Upper lobe of right lung (tissue), 1 donor: ENCODE results near the gene DOCK2. TPM values are rescaled to one million over a fixed set of nuclear protein-coding genes. Genes with fewer than 3 reads are reported as not detected.

Experiments used
- ATAC-seq: fragments of 200-7000 bp; cut with Tn5 transposase; one replicate; pipeline ENCODE4 v1.9.1; 2020; ENCODE audit warnings: mild to moderate bottlenecking, moderate library complexity
- DNase-seq: peaks from one replicate; pipeline ENCODE4 v3.0.0-alpha.2; 2020
- H3K27ac ChIP-seq: fragments of 200-600 bp; one replicate; pipeline ENCODE4 v1.8.0; 2022
- H3K27me3 ChIP-seq: fragments of 200-600 bp; one replicate; pipeline ENCODE4 v1.8.0; 2022; ENCODE audit warnings: mild to moderate bottlenecking
- H3K36me3 ChIP-seq: fragments of 200-600 bp; one replicate; pipeline ENCODE4 v1.8.0; 2022
- H3K4me1 ChIP-seq: fragments of 200-600 bp; one replicate; pipeline ENCODE4 v1.8.0; 2022
- H3K4me3 ChIP-seq: fragments of 200-600 bp; one replicate; pipeline ENCODE4 v1.8.0; 2022; ENCODE audit warnings: mild to moderate bottlenecking
- H3K9me3 ChIP-seq: fragments of 200-600 bp; one replicate; pipeline ENCODE4 v1.8.0; 2022
- CTCF ChIP-seq: fragments of 200-600 bp; IDR thresholded peaks from one replicate; pipeline ENCODE4 v1.8.0; 2022; ENCODE audit warnings: antibody characterized with exemption
- intact Hi-C: fragments of 100-400 bp; cut with DNase I; formaldehyde crosslinking; loops from one replicate; pipeline ENCODE4 v1.11.0; 2022
- total RNA-seq: library from RNA; stranded (reverse); fragmentation: NEBNext Ultra II Directional; extraction: Animal tissue kit (Norgen Biotek cat#: 25700); gene quantifications from one replicate; pipeline ENCODE4 v1.2.1, GENCODE V29; 2021
- donor health status: DM: no; HTN: yes; CAD: no; lungs with severe emphysema.

DOCK2 gene
- total RNA-seq, 1 donor from 2014 or later = 65.4 TPM

GRCh38 chr5:169978714-169979113 is 341.6 kb downstream of the DOCK2 start:
- no peaks in the 10 kb centered on the region for H3K27me3 ChIP-seq
- no peaks in the 10 kb centered on the region for H3K4me1 ChIP-seq
- no peak for TF ChIP-seq CTCF
- no peaks in the 10 kb centered on the region for H3K9me3 ChIP-seq
- H3K36me3 ChIP-seq = no peaks in the 10 kb centered on the region
- intact Hi-C loops = no loop called here
- no peak overlapping the region for H3K27ac ChIP-seq
- ATAC-seq (no peak), DNase-seq (no peak)
- no peak overlapping the region for H3K4me3 ChIP-seq

DNA sequence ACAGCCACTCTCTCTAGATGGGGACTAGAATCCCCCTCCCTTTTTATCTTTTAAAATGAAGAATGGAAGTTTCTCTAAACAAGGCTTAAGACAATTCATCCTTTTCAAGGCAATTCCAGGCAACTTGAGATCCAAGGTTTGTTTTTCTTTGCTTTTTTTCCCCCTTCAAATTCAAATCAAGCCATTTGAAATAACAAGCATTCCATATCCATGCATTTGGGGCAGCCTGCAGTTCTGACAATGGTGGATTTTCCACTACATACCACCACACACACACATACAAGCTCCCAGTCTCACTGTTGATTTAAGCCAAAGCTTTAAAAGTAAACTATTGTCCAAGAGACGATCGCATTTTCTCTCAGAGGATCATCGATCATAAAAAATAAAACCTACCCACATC is 342.8 kb downstream of the DOCK2 start:
- Histone ChIP-seq H3K27me3 (no peaks in the 10 kb centered on the region), H3K27ac (no peak overlapping the region), H3K4me1 (no peaks in the 10 kb centered on the region), H3K36me3 (no peaks in the 10 kb centered on the region), H3K9me3 (no peaks in the 10 kb centered on the region), H3K4me3 (no peak overlapping the region)
- ATAC-seq (no peak), DNase-seq (no peak)
- TF ChIP-seq CTCF = no peak
- intact Hi-C loops = loop anchor here (10.0 kb wide), 1 partner anchor 275 kb away; no protein-coding TSS in a partner anchor

DNA sequence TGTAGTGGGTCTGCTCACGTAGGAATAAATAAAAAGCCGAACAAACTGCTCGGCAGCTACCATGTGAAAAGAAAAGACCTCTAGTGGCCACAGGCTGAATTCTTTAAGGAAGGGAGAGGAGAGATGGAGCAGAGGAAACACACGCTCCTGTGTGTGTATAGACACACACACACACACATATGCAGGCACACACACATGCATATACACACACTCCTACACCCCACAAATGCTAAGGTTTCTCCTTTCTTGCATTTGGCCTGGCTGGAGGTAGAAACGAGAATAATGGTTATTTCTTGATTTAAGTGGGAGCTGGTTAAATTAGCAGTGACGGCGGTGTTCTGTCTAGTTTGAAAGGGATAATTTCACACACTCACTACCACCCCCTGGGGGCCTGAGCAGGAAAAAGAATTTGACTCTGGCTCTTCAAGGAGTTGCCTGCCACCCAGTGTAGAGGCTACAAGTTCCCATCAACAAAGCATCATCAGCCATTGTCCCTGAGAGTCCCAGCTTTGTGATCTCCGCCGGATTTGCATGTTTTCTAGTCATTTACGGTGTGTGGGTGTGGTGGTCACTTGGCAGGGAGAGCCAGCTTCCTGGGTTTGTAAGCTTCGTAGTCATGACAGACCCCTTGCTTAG is 343.5 kb downstream of the DOCK2 start, which contains the start of gene INSYN2B:
Gene INSYN2B (minus strand): TSS at position 78 of the 636 bp plus-strand sequence. CDS start 96,597 bp downstream, outside the sequence.
- no peak within 1 kb of the TSS for H3K27ac ChIP-seq
- no peaks in the 10 kb centered on the region for H3K4me1 ChIP-seq
- ATAC-seq (peak; percentile 84), DNase-seq (no peak)
- peak within 1 kb of the TSS; percentile 7 for H3K4me3 ChIP-seq
- H3K27me3 ChIP-seq = no peaks in the 10 kb centered on the region
- TF ChIP-seq CTCF = peak; percentile 60
- H3K9me3 ChIP-seq = no peaks in the 10 kb centered on the region
- intact Hi-C loops = loop anchor here (10.0 kb wide), 1 partner anchor 276 kb away; no protein-coding TSS in a partner anchor
- no peaks in the 10 kb centered on the region for H3K36me3 ChIP-seq

DNA sequence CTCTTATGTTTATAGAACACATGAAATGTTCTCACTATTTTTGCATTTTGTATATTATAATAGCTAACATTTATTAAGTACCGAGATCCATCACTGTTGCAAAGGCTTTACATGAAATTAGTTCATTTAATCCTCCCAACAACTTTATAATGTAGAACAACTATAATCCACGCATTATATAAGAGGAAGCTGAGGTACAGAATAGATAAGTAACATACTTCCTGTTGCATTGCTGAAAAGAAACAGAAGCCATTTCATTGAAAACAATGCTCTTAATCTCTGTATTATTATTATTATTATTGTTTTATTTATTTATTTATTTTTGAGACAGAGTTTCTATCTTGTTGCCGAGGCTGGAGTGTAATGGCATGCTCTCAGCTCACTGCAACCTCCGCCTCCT is 351.1 kb downstream of the DOCK2 start:
- no peaks in the 10 kb centered on the region for H3K27me3 ChIP-seq
- H3K4me3 ChIP-seq = no peak overlapping the region
- H3K27ac ChIP-seq = no peak overlapping the region
- intact Hi-C loops = loop anchor here (10.0 kb wide), 1 partner anchor 283 kb away; no protein-coding TSS in a partner anchor
- ATAC-seq (no peak), DNase-seq (no peak)
- no peaks in the 10 kb centered on the region for H3K9me3 ChIP-seq
- no peaks in the 10 kb centered on the region for H3K36me3 ChIP-seq
- no peak for TF ChIP-seq CTCF
- H3K4me1 ChIP-seq = no peaks in the 10 kb centered on the region

- intact Hi-C loops = loop anchor here (10.0 kb wide), 1 partner anchor 284 kb away; no protein-coding TSS in a partner anchor
- H3K27me3 ChIP-seq = no peaks in the 10 kb centered on the region
- H3K4me1 ChIP-seq = no peaks in the 10 kb centered on the region
- ATAC-seq = no peak
- no peak for TF ChIP-seq CTCF
- H3K36me3 ChIP-seq = no peaks in the 10 kb centered on the region
- no peak for DNase-seq
- no peaks in the 10 kb centered on the region for H3K9me3 ChIP-seq
- H3K27ac ChIP-seq = no peak overlapping the region
- no peak overlapping the region for H3K4me3 ChIP-seq
Observed at GRCh38 chr5:169988947-169989346, 351.9 kb downstream of the DOCK2 start.
